Activated naive CD4-positive, alpha-beta T cell treated with anti-CD3 and anti-CD28 coated beads, Interleukin-2, amount 50 U/mL, for 16 hours (primary cell): ENCODE results near the gene LIMS1.
"Not testable (repeated sequence)": the region's sequence is repeated elsewhere in the genome, so short reads cannot be mapped to it uniquely, and the experiment has no call there.

Source experiments
- DNase-seq: peaks from one replicate; pipeline ENCODE4 v3.0.0-alpha.2; 2020

The LIMS1 gene

GRCh38 chr2:108553209-108553919 lies 19.1 kb downstream of the LIMS1 start:
- DNase-seq: no peak

- DNase-seq: no peak
Observed at GRCh38 chr2:108554528-108554927, 20.3 kb downstream of the LIMS1 start.

GRCh38 chr2:108555572-108555971 lies 21.3 kb downstream of the LIMS1 start:
- DNase-seq: no peak

- DNase-seq: not testable (repeated sequence)
Observed at GRCh38 chr2:108556581-108556980, 22.3 kb downstream of the LIMS1 start.

GRCh38 chr2:108560241-108560811 lies 26.1 kb downstream of the LIMS1 start:
- no peak for DNase-seq

- DNase-seq: no peak
Observed at GRCh38 chr2:108560895-108561530, 26.7 kb downstream of the LIMS1 start.

- no peak for DNase-seq
Observed at GRCh38 chr2:108562274-108562673, 28.0 kb downstream of the LIMS1 start.

- no peak for DNase-seq
Observed at GRCh38 chr2:108564510-108564909, 30.2 kb downstream of the LIMS1 start.

GRCh38 chr2:108565778-108566375 lies 31.6 kb downstream of the LIMS1 start:
- DNase-seq: no peak

- no peak for DNase-seq
Observed at GRCh38 chr2:108570416-108570815, 36.1 kb downstream of the LIMS1 start.

GRCh38 chr2:108571286-108571685 lies 37.0 kb downstream of the LIMS1 start:
- DNase-seq: no peak

- no peak for DNase-seq
Observed at GRCh38 chr2:108573061-108573460, 38.8 kb downstream of the LIMS1 start.

- no peak for DNase-seq
Observed at GRCh38 chr2:108574332-108574731, 40.1 kb downstream of the LIMS1 start.

- no peak for DNase-seq
Observed at GRCh38 chr2:108575132-108575966, 41.1 kb downstream of the LIMS1 start.

- no peak for DNase-seq
Observed at GRCh38 chr2:108577099-108577498, 42.8 kb downstream of the LIMS1 start.

- no peak for DNase-seq
Observed at GRCh38 chr2:108579623-108580022, 45.4 kb downstream of the LIMS1 start.

GRCh38 chr2:108580050-108580449 lies 45.8 kb downstream of the LIMS1 start:
- DNase-seq: no peak

GRCh38 chr2:108583903-108584520 lies 49.7 kb downstream of the LIMS1 start:
- peak; percentile 45 for DNase-seq

- no peak for DNase-seq
Observed at GRCh38 chr2:108585436-108585835, 51.2 kb downstream of the LIMS1 start.

- no peak for DNase-seq
Observed at GRCh38 chr2:108586116-108586515, 51.8 kb downstream of the LIMS1 start.

GRCh38 chr2:108586631-108587030 lies 52.4 kb downstream of the LIMS1 start:
- DNase-seq: no peak

GRCh38 chr2:108587621-108588020 lies 53.4 kb downstream of the LIMS1 start:
- DNase-seq: no peak
